ENCODE data around the gene NCEH1.
"Not testable (repeated sequence)": the region's sequence is repeated elsewhere in the genome, so short reads cannot be mapped to it uniquely, and the experiment has no call there.

Gene NCEH1, protein sequence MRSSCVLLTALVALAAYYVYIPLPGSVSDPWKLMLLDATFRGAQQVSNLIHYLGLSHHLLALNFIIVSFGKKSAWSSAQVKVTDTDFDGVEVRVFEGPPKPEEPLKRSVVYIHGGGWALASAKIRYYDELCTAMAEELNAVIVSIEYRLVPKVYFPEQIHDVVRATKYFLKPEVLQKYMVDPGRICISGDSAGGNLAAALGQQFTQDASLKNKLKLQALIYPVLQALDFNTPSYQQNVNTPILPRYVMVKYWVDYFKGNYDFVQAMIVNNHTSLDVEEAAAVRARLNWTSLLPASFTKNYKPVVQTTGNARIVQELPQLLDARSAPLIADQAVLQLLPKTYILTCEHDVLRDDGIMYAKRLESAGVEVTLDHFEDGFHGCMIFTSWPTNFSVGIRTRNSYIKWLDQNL

DNA sequence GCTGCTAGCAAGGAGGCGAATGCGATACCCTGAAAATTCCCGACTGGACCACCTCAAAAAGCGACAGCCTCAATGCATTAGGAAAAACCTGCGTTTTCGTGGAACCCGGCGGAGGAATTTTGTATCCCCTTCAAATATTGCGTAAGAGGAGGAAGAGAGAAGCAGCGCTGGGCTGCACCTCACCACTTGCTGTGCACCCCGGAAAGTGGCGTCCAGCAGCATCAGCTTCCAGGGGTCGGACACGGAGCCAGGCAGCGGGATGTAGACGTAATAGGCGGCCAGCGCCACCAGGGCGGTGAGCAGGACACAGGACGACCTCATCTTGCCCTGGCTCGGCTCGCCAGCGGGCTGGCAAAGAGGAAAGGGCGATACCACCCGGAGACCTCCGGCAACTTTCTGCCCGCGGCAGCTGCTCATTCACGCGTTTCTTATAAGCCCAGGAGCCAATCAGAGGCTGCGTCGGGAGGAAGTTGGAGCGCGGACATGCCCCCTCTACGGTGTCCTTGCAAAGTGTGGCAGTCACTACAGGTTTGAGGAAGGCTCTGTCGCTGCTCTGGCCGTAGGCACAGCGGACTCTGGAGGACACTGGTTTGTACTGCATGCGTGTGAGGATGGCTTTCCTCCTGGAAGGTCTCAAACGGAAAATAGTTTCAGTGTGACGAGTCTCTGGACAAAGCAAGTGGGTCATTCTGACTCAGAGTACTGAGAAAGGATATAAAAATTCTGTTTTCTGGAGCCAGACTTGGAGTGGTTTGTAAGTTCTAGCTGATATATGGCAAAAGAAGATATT is at the start of gene NCEH1:
Gene NCEH1 (minus strand): TSS at position 404 of the 790 bp plus-strand sequence. CDS start 83 bp downstream, at position 321.
- Histone ChIP-seq H3K27me3 (ENCODE audit: insufficient read depth, low read length) (no peaks in the 10 kb centered on the region), H3K79me2 (ENCODE audit: control insufficient read depth, insufficient read depth, low read length, unreplicated experiment) (peaks cover 35% of the 10 kb centered on the region), H3K36me3 (ENCODE audit: insufficient read depth, low read length) (no peaks in the 10 kb centered on the region), H3K4me3 (ENCODE audit: low read depth, low read length) (peak within 1 kb of the TSS; percentile 88), H2AFZ (ENCODE audit: low read length, unreplicated experiment) (peak within 1 kb of the TSS; percentile 85), H3K4me1 (ENCODE audit: control insufficient read depth, insufficient read depth, low read length, unreplicated experiment) (peaks cover 28% of the 10 kb centered on the region), H3K27ac (ENCODE audit: low read depth, low read length) (peak within 1 kb of the TSS; percentile 92)

DNA sequence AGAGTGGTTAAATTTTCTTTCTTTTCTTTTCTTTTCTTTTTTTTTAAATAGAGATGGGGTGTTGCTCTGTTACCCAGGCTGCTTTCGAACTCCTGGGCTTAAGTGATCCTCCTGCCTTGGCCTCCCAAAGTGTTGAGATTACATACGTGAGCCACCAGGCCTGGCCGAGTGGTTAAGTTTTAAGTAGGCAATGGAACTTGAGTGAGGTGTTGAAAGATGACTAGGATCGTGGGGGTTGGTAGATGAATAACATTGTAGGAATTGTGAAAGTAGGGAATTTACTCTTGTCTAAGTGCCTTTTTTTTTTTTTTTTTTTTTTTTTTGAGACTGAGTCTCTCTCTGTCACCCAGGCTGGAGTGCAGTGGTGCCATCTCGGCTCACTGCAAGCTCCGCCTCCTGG is 49.5 kb upstream of the NCEH1 start:
- not testable (repeated sequence) for H3K27me3 ChIP-seq (ENCODE audit: insufficient read depth, low read length); H3K4me3 ChIP-seq (ENCODE audit: low read depth, low read length); H2AFZ ChIP-seq (ENCODE audit: low read length, unreplicated experiment); H3K27ac ChIP-seq (ENCODE audit: low read depth, low read length); H3K4me1 ChIP-seq (ENCODE audit: control insufficient read depth, insufficient read depth, low read length, unreplicated experiment)
- H3K36me3 ChIP-seq (ENCODE audit: insufficient read depth, low read length): peaks cover 55% of the 10 kb centered on the region
- H3K79me2 ChIP-seq (ENCODE audit: control insufficient read depth, insufficient read depth, low read length, unreplicated experiment): peaks cover 21% of the 10 kb centered on the region

DNA sequence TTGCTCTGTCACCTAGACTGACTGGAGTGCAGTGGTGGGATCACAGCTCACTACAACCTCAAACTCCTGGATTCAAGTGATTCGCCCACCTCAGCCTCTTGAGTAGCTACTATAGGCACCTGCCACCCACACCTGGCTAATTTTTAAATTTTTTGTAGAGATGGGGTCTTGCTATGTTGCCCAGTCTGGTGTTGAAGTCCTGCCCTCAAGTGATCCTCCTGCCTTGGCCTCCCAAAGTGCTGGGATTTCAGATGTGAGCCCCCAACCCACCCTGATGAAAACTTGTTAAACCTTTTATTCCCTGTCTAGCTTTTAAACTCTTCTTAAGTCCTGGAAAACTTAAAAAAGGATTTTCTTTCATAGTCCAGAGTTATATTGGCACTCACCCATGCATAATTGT is 42.3 kb upstream of the NCEH1 start:
- no peak overlapping the region for H3K27ac ChIP-seq (ENCODE audit: low read depth, low read length)
- no peaks in the 10 kb centered on the region for H3K27me3 ChIP-seq (ENCODE audit: insufficient read depth, low read length)
- peak overlapping the region; percentile 87 for H3K4me3 ChIP-seq (ENCODE audit: low read depth, low read length)
- H3K79me2 ChIP-seq (ENCODE audit: control insufficient read depth, insufficient read depth, low read length, unreplicated experiment): peaks cover 60% of the 10 kb centered on the region
- H2AFZ ChIP-seq (ENCODE audit: low read length, unreplicated experiment): no peak overlapping the region
- H3K4me1 ChIP-seq (ENCODE audit: control insufficient read depth, insufficient read depth, low read length, unreplicated experiment): peaks cover 42% of the 10 kb centered on the region
- peaks cover 18% of the 10 kb centered on the region for H3K36me3 ChIP-seq (ENCODE audit: insufficient read depth, low read length)

DNA sequence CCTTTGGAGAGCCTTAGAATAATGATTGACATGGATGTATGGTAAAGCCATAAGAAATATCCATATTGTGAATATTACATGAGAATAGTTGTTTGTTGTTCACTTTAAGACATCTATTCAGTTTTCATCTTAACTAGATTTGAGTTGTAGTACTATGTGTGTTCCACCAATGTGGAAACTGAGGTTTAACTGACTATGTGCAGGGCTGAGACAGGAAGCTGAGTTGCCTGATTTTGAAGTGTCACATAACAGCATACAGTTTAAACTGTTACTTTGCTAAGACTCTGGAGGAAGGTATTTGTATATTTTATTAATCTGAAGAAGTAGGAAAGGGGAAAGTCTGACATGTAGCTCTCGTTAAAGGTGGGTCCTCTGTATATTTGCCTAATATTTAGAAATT is 41.8 kb upstream of the NCEH1 start:
- Histone ChIP-seq H3K27me3 (ENCODE audit: insufficient read depth, low read length) (no peaks in the 10 kb centered on the region), H3K4me3 (ENCODE audit: low read depth, low read length) (peak overlapping the region; percentile 87), H3K36me3 (ENCODE audit: insufficient read depth, low read length) (peaks cover 18% of the 10 kb centered on the region)

DNA sequence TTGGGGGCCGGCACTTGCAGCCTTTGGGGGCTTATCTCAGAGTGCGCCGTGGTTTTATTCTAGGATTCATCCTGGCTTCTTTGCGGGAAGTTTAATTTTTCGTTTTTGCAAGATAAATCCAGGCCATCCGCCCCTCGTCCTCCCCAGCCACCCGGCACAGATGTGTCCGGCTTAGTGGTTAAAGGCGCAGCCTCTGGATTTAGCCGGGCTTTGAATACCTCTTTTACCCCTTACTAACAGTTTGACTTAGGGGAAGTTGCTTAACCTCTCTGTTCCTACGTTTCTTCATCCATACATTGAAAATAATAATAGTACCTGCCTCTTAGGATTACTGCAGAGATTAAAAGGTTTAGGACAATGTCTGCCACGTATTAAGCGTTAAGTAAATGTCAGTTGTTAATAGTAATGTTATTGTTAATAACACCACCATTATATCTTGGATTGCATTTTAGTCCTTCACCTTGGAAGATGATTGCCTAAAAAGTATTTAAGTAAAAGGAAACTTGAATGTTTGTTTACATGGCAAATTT is 40.4 kb upstream of the NCEH1 start:
- Histone ChIP-seq H3K27me3 (ENCODE audit: insufficient read depth, low read length) (no peaks in the 10 kb centered on the region), H3K79me2 (ENCODE audit: control insufficient read depth, insufficient read depth, low read length, unreplicated experiment) (peaks cover 54% of the 10 kb centered on the region), H3K27ac (ENCODE audit: low read depth, low read length) (peak overlapping the region; percentile 97), H3K4me3 (ENCODE audit: low read depth, low read length) (peak overlapping the region; percentile 87), H3K4me1 (ENCODE audit: control insufficient read depth, insufficient read depth, low read length, unreplicated experiment) (peaks cover 49% of the 10 kb centered on the region), H2AFZ (ENCODE audit: low read length, unreplicated experiment) (no peak overlapping the region), H3K36me3 (ENCODE audit: insufficient read depth, low read length) (peaks cover 13% of the 10 kb centered on the region)

More for the DNA sequence above, 41.8 kb upstream of the NCEH1 start:
- Histone ChIP-seq H3K79me2 (ENCODE audit: control insufficient read depth, insufficient read depth, low read length, unreplicated experiment) (peaks cover 57% of the 10 kb centered on the region), H2AFZ (ENCODE audit: low read length, unreplicated experiment) (no peak overlapping the region), H3K27ac (ENCODE audit: low read depth, low read length) (no peak overlapping the region), H3K4me1 (ENCODE audit: control insufficient read depth, insufficient read depth, low read length, unreplicated experiment) (peaks cover 42% of the 10 kb centered on the region)

DNA sequence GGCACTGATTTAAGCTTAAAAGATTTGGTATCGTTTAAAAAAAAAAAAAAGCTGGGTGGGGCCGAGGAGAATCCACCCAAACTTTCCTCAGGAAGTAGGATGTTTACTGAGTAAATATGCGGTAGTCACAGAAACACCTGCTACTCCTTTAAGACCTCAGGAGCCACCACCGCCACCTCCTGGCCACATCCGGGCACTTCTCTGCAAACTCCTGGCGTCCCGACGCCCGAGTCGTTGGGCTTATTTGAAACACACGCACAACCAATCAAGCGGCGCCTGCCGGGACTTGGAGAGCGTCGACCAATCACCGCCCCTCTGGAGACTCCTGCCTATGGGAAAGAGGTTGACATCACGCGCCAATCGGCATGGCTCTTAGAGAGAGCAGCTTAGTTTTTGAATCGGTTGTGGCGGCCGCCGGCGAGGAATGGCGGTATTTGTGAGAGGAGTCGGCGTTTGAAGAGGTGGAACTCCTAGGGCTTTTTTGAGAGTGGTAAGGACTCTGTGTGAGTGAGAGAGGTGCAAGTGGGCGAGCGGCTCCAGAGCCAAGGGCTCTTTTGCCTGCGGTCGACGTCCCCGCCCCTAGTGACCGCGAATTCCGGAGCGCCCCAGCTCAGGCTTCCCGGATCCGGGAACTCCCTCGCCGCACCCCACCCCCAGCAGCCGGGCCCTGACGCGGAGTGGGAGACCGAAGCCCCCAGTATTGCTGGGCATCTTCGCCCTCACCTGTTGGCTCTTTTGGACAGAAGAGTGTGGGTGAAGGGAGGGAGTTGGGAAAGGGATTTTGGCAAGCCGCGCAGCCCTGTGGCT is 39.7 kb upstream of the NCEH1 start, which contains the start of gene ECT2:
Gene ECT2 (plus strand): TSS at position 359 of the 807 bp plus-strand sequence. CDS start 3,805 bp downstream, outside the sequence.
- H3K79me2 ChIP-seq (ENCODE audit: control insufficient read depth, insufficient read depth, low read length, unreplicated experiment): peaks cover 48% of the 10 kb centered on the region
- H3K4me3 ChIP-seq (ENCODE audit: low read depth, low read length): peak within 1 kb of the TSS; percentile 87
- H3K27me3 ChIP-seq (ENCODE audit: insufficient read depth, low read length): no peaks in the 10 kb centered on the region
- H3K36me3 ChIP-seq (ENCODE audit: insufficient read depth, low read length): peaks cover 11% of the 10 kb centered on the region
- H3K4me1 ChIP-seq (ENCODE audit: control insufficient read depth, insufficient read depth, low read length, unreplicated experiment): peaks cover 50% of the 10 kb centered on the region
- H2AFZ ChIP-seq (ENCODE audit: low read length, unreplicated experiment): no peak within 1 kb of the TSS
- H3K27ac ChIP-seq (ENCODE audit: low read depth, low read length): peak within 1 kb of the TSS; percentile 97

DNA sequence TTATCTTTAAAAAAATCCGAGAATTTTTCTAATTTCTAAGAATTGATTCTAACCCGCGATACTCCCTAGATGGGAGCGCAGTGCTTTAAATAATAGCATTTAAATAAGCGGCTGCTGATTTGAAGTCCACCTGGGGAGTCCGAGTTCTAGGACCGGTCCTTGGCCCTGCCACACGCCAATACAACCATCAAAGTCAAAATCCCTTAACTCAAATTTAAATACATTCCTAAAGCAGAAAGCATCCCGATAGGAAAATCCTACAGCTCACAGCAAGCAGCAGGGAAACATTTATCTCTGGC is 39.2 kb upstream of the NCEH1 start:
- Histone ChIP-seq H3K27me3 (ENCODE audit: insufficient read depth, low read length) (no peaks in the 10 kb centered on the region), H2AFZ (ENCODE audit: low read length, unreplicated experiment) (no peak overlapping the region), H3K4me1 (ENCODE audit: control insufficient read depth, insufficient read depth, low read length, unreplicated experiment) (peaks cover 48% of the 10 kb centered on the region), H3K79me2 (ENCODE audit: control insufficient read depth, insufficient read depth, low read length, unreplicated experiment) (peaks cover 42% of the 10 kb centered on the region), H3K4me3 (ENCODE audit: low read depth, low read length) (peak overlapping the region; percentile 87), H3K27ac (ENCODE audit: low read depth, low read length) (peak overlapping the region; percentile 97), H3K36me3 (ENCODE audit: insufficient read depth, low read length) (peaks cover 10% of the 10 kb centered on the region)

DNA sequence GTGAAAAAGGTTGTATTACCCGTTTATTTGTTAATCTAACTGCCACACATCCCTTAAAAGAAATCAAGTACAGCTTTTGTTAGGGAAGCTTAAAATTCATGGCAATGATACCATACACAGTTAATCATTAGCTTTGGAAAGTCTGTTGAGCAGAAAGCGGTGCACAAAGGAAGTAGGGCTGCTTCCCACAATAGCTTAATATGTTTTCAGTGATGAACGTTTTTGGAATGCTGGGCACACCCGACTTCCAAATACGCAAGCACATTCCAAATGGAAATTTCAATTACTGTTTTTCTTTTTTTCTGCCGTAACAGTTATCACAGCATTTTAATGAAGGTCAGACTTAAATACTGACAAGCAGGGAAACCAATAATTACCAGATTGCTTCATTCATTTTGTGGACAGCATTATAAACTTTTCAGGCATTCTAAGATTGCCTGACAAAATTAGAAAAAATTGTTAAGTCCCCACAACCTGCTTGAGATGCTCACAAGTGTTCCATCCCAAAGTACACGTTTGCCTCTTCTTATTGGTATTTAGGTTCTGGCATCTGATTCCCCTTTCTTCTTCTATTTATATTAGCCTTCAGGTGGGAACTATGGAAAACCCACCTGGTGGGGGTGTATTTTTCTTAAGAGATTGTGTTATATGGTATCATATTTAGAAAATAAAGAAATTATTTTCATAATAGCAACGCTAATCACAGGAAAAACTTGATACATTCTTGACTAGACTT is 38.5 kb upstream of the NCEH1 start:
- H3K4me3 ChIP-seq (ENCODE audit: low read depth, low read length): peak overlapping the region; percentile 87
- peaks cover 36% of the 10 kb centered on the region for H3K79me2 ChIP-seq (ENCODE audit: control insufficient read depth, insufficient read depth, low read length, unreplicated experiment)
- H3K27me3 ChIP-seq (ENCODE audit: insufficient read depth, low read length): no peaks in the 10 kb centered on the region
- H3K36me3 ChIP-seq (ENCODE audit: insufficient read depth, low read length): peaks cover 7% of the 10 kb centered on the region; the same call in 1 of the 2 replicates
- peak overlapping the region; percentile 97 for H3K27ac ChIP-seq (ENCODE audit: low read depth, low read length)
- H2AFZ ChIP-seq (ENCODE audit: low read length, unreplicated experiment): no peak overlapping the region
- peaks cover 42% of the 10 kb centered on the region for H3K4me1 ChIP-seq (ENCODE audit: control insufficient read depth, insufficient read depth, low read length, unreplicated experiment)

DNA sequence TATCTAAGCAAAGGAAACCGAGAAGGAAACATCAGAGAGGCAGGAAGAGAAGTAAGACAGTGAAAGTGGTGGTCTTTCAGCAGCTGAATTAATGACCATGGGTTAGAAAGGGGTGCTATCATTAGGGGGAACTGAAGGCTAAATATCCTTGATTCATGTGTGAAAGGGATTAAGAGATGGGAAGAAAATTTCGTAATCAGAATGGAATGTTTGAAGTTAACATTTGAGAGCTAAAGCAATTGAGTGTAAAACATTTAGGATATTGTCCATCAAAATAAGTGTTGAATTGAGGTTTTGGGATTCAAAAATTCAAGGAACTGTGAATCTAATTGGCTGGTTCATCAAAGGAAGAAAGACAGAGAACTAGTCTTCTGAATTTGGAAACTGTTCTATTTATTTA is 35.6 kb upstream of the NCEH1 start:
- H3K27ac ChIP-seq (ENCODE audit: low read depth, low read length): peak overlapping the region; percentile 17; the same call in 1 of the 2 replicates

More for the DNA sequence above, 35.6 kb upstream of the NCEH1 start:
- peak overlapping the region; percentile 54 for H2AFZ ChIP-seq (ENCODE audit: low read length, unreplicated experiment)
- H3K4me1 ChIP-seq (ENCODE audit: control insufficient read depth, insufficient read depth, low read length, unreplicated experiment): peaks cover 24% of the 10 kb centered on the region
- H3K27me3 ChIP-seq (ENCODE audit: insufficient read depth, low read length): no peaks in the 10 kb centered on the region
- H3K4me3 ChIP-seq (ENCODE audit: low read depth, low read length): no peak overlapping the region
- H3K79me2 ChIP-seq (ENCODE audit: control insufficient read depth, insufficient read depth, low read length, unreplicated experiment): peaks cover 7% of the 10 kb centered on the region
- no peaks in the 10 kb centered on the region for H3K36me3 ChIP-seq (ENCODE audit: insufficient read depth, low read length)
